ENCODE data around the gene CXCR6.

The CXCR6 gene

GRCh38 chr3:45969953-45970352 is 26.7 kb downstream of the CXCR6 start:
- DNase-seq (ENCODE audit: low read depth), result no peak

GRCh38 chr3:45972534-45973402 is 29.5 kb downstream of the CXCR6 start:
- DNase-seq (ENCODE audit: low read depth), result no peak

- no peak for DNase-seq (ENCODE audit: low read depth)
Observed at GRCh38 chr3:45974686-45975085, 31.4 kb downstream of the CXCR6 start.

- no peak for DNase-seq (ENCODE audit: low read depth)
Observed at GRCh38 chr3:45975686-45976085, 32.4 kb downstream of the CXCR6 start.

- DNase-seq (ENCODE audit: low read depth), result no peak
Observed at GRCh38 chr3:45976191-45977091, 33.2 kb downstream of the CXCR6 start.

GRCh38 chr3:45978006-45978761 is 34.9 kb downstream of the CXCR6 start:
- peak; percentile 37 for DNase-seq (ENCODE audit: low read depth)

GRCh38 chr3:45979378-45979777 is 36.1 kb downstream of the CXCR6 start:
- DNase-seq (ENCODE audit: low read depth), result no peak

- no peak for DNase-seq (ENCODE audit: low read depth)
Observed at GRCh38 chr3:45980229-45980813, 37.1 kb downstream of the CXCR6 start.

GRCh38 chr3:45980819-45981218 is 37.6 kb downstream of the CXCR6 start:
- DNase-seq (ENCODE audit: low read depth), result no peak

GRCh38 chr3:45981346-45982074 is 38.2 kb downstream of the CXCR6 start:
- DNase-seq (ENCODE audit: low read depth), result no peak

- DNase-seq (ENCODE audit: low read depth), result no peak
Observed at GRCh38 chr3:45983770-45984169, 40.5 kb downstream of the CXCR6 start.

- no peak for DNase-seq (ENCODE audit: low read depth)
Observed at GRCh38 chr3:45984331-45985312, 41.4 kb downstream of the CXCR6 start.

- no peak for DNase-seq (ENCODE audit: low read depth)
Observed at GRCh38 chr3:45985532-45986302, 42.5 kb downstream of the CXCR6 start.

- DNase-seq (ENCODE audit: low read depth), result no peak
Observed at GRCh38 chr3:45986303-45986982, 43.2 kb downstream of the CXCR6 start.

- no peak for DNase-seq (ENCODE audit: low read depth)
Observed at GRCh38 chr3:45987368-45988291, 44.4 kb downstream of the CXCR6 start.

- no peak for DNase-seq (ENCODE audit: low read depth)
Observed at GRCh38 chr3:45988362-45988761, 45.1 kb downstream of the CXCR6 start.

GRCh38 chr3:45988804-45989203 is 45.5 kb downstream of the CXCR6 start:
- no peak for DNase-seq (ENCODE audit: low read depth)

Measured in activated T-helper 1 cell treated with Interleukin-2 at 50 U/mL for 16 hours (primary cell).